ENCODE data around the gene ZNF441.

GRCh38 chr19:11738746-11739620 lies 27.8 kb upstream of the ZNF441 start, which contains the start of gene ZNF823:
- TF ChIP-seq CTCF (IDR thresholded peaks at IDR 0.05), result no peak
- peak; percentile 92 for TF ChIP-seq POLR2A (IDR thresholded peaks at IDR 0.05)
